ENCODE results near the gene FOXP1. TPM values are rescaled to one million over a fixed set of nuclear protein-coding genes. Genes with fewer than 3 reads are reported as not detected.

FOXP1 gene
- total and polyA plus RNA-seq, 2 experiments from 2014 or later = 76.8 to 99.8 TPM

DNA sequence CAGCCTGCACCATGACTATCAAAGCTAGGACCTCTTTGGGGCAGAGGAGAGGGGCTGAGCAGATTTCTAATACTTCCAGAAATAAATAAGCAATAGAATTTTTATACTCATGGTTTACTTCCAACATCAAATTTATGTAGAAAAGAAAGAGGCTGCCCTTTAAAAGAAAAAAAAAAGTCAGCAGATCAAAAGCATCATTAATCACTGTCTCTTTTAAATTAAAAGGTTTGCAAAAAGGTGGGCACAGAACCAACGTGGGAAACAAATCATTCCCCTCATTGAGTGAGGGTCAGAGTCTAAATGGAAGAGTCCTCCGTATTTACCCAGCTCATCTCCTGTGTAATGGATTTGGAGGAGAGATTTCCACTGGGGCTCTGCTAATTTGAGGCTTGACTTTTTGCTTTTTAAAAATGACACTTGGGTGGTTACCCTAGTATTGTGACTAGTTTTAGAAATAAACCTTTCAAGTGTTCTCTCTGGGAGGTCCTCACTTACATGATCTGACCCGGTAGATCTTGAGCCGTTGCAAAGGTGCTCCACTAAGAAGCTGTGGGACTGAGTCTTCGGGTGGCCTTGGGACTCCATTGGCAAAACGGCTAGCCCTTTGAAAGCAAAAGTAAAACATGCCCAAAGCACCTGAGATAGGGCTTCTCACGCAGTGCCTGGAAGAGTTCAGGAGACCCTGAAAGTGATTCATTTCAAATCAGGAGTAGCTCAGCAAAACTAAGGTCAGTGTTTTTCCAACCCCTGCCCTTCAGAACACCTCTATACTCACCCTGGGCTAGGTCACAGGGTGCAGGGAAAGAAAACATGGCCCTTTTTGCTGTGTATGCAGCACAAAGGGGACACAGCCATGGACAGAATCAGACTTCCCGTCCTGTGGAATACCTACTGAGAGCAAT, 320.9 kb downstream of the FOXP1 start:
- H3K9me3 ChIP-seq (ENCODE audit: low read depth) = no peaks in the 10 kb centered on the region
- H3K9me2 ChIP-seq (replicated peaks; ENCODE audit: insufficient read depth) = no peaks in the 10 kb centered on the region
- peak overlapping the region; percentile 60 for H3K4me2 ChIP-seq
- no peak overlapping the region for H2AFZ ChIP-seq
- peaks cover 69% of the 10 kb centered on the region for H3K79me2 ChIP-seq
- WGBS (ENCODE audit: low lambda C conversion rate, missing lambda C conversion rate) = 70% methylated on average over 8 of the region's 8 CpGs
- peak overlapping the region; percentile 65 for H3K27ac ChIP-seq
- no peak for TF ChIP-seq EZH2 (IDR thresholded peaks at IDR 0.05; ENCODE audit: borderline replicate concordance)
- no peak for DNase-seq (ENCODE audit: low spot score)
- no peaks in the 10 kb centered on the region for H3K36me3 ChIP-seq (replicated peaks; ENCODE audit: insufficient read depth, low read depth)
- no peaks in the 10 kb centered on the region for H4K20me1 ChIP-seq (ENCODE audit: insufficient read depth, poor library complexity, severe bottlenecking)
- H3K4me3 ChIP-seq = no peak overlapping the region
- no peaks in the 10 kb centered on the region for H3K27me3 ChIP-seq
- H3K4me1 ChIP-seq (ENCODE audit: insufficient read depth) = peaks cover 7% of the 10 kb centered on the region

DNA sequence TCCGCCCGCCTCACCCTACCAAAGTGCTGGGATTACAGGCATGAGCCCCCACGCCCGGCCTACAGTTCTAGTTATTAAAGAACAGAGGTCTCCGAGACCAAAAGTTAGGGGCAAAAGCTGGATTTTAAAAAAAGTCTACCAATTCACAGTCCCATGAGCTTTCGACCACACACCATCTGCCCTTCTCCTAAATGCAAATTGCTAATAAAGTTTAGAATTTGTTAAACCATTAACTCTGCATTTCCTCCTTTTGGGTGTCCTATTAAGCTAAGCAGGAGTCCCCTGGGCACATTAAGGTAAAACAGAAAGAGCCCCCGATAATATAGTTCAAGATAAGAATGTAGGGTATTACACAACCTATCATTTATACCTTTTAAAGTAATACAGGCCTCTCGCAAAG, 322.7 kb downstream of the FOXP1 start:
- no peak for DNase-seq (ENCODE audit: low spot score)
- WGBS (ENCODE audit: low lambda C conversion rate, missing lambda C conversion rate) = 91% methylated on average over 8 of the region's 8 CpGs
- no peak overlapping the region for H3K4me3 ChIP-seq
- H2AFZ ChIP-seq = no peak overlapping the region
- H3K27me3 ChIP-seq = no peaks in the 10 kb centered on the region
- no peaks in the 10 kb centered on the region for H3K9me2 ChIP-seq (replicated peaks; ENCODE audit: insufficient read depth)
- H3K9me3 ChIP-seq (ENCODE audit: low read depth) = no peaks in the 10 kb centered on the region
- no peaks in the 10 kb centered on the region for H4K20me1 ChIP-seq (ENCODE audit: insufficient read depth, poor library complexity, severe bottlenecking)
- no peak overlapping the region for H3K4me2 ChIP-seq
- no peak overlapping the region for H3K27ac ChIP-seq
- TF ChIP-seq, protein P1, sequence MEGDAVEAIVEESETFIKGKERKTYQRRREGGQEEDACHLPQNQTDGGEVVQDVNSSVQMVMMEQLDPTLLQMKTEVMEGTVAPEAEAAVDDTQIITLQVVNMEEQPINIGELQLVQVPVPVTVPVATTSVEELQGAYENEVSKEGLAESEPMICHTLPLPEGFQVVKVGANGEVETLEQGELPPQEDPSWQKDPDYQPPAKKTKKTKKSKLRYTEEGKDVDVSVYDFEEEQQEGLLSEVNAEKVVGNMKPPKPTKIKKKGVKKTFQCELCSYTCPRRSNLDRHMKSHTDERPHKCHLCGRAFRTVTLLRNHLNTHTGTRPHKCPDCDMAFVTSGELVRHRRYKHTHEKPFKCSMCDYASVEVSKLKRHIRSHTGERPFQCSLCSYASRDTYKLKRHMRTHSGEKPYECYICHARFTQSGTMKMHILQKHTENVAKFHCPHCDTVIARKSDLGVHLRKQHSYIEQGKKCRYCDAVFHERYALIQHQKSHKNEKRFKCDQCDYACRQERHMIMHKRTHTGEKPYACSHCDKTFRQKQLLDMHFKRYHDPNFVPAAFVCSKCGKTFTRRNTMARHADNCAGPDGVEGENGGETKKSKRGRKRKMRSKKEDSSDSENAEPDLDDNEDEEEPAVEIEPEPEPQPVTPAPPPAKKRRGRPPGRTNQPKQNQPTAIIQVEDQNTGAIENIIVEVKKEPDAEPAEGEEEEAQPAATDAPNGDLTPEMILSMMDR (IDR thresholded peaks at IDR 0.05; ENCODE audit: poor library complexity) = no peak
- no peak for TF ChIP-seq EZH2 (IDR thresholded peaks at IDR 0.05; ENCODE audit: borderline replicate concordance)
- TF ChIP-seq EZH2phosphoT487 (IDR thresholded peaks at IDR 0.05; ENCODE audit: low read depth, severe bottlenecking, unreplicated experiment) = no peak
- peaks cover 7% of the 10 kb centered on the region for H3K4me1 ChIP-seq (ENCODE audit: insufficient read depth)
- no peaks in the 10 kb centered on the region for H3K36me3 ChIP-seq (replicated peaks; ENCODE audit: insufficient read depth, low read depth)
- peaks cover 68% of the 10 kb centered on the region for H3K79me2 ChIP-seq

DNA sequence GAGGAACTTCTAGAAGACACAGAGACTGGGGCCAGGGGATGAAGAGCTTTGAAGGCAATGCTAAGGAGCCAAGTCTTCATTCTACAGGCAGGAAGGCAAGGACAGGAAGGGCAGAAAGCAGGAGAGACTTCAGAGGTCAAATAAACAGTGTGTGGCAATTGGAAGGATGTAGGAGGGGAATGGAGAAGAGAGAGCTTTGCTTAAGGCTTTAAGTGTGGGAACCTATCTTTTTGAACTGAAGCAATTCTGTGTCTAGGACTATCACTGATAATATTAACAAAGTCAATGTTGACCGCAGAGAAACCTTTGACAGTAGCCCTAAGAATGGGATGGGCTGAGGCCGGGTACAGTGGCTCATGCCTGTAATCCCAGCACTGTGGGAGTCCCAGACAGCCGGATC, 325.0 kb downstream of the FOXP1 start:
- 47% methylated on average over 3 of the region's 3 CpGs for WGBS (ENCODE audit: low lambda C conversion rate, missing lambda C conversion rate)

DNA sequence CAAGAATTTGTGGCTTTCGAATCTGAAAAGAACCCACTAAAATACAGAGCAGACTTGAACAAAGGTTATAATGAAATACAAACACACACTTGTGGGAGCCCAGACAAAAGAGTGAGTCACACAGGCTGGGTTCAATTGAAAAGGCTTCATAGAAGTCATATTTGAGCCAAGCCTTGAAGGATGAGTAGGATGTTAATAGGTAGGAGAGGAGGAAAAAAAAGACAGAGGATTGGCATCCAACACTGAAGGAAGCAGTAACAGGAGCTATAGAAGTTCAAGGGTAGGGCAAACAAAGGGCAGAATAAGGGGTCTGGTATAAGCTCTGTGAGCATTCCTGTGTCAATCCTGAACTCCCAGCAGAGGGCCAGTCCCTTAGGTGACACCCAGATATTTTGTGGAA, 325.4 kb downstream of the FOXP1 start:
- Histone ChIP-seq H3K9me2 (replicated peaks; ENCODE audit: insufficient read depth) (no peaks in the 10 kb centered on the region), H3K27ac (peak overlapping the region; percentile 91), H3K4me3 (no peak overlapping the region), H3K4me1 (ENCODE audit: insufficient read depth) (peaks cover 18% of the 10 kb centered on the region), H2AFZ (no peak overlapping the region), H3K79me2 (peaks cover 46% of the 10 kb centered on the region), H3K4me2 (no peak overlapping the region), H3K9me3 (ENCODE audit: low read depth) (no peaks in the 10 kb centered on the region), H4K20me1 (ENCODE audit: insufficient read depth, poor library complexity, severe bottlenecking) (no peaks in the 10 kb centered on the region), H3K27me3 (no peaks in the 10 kb centered on the region), H3K36me3 (replicated peaks; ENCODE audit: insufficient read depth, low read depth) (no peaks in the 10 kb centered on the region)
- TF ChIP-seq EZH2phosphoT487 (IDR thresholded peaks at IDR 0.05; ENCODE audit: low read depth, severe bottlenecking, unreplicated experiment) (no peak), EZH2 (IDR thresholded peaks at IDR 0.05; ENCODE audit: borderline replicate concordance) (no peak)
- TF ChIP-seq, protein P1 (IDR thresholded peaks at IDR 0.05; ENCODE audit: poor library complexity) = no peak
- DNase-seq (ENCODE audit: low spot score) = peak; percentile 53
- WGBS (ENCODE audit: low lambda C conversion rate, missing lambda C conversion rate) = 71% methylated on average over 1 of the region's 1 CpG

More for the DNA sequence above, 325.0 kb downstream of the FOXP1 start:
- Histone ChIP-seq H3K36me3 (replicated peaks; ENCODE audit: insufficient read depth, low read depth) (no peaks in the 10 kb centered on the region), H3K9me3 (ENCODE audit: low read depth) (no peaks in the 10 kb centered on the region), H3K27me3 (no peaks in the 10 kb centered on the region), H2AFZ (no peak overlapping the region), H3K4me1 (ENCODE audit: insufficient read depth) (peaks cover 18% of the 10 kb centered on the region), H4K20me1 (ENCODE audit: insufficient read depth, poor library complexity, severe bottlenecking) (no peaks in the 10 kb centered on the region), H3K4me2 (no peak overlapping the region), H3K27ac (peak overlapping the region; percentile 91), H3K4me3 (no peak overlapping the region), H3K79me2 (peaks cover 49% of the 10 kb centered on the region), H3K9me2 (replicated peaks; ENCODE audit: insufficient read depth) (no peaks in the 10 kb centered on the region)
- DNase-seq (ENCODE audit: low spot score) = no peak
- TF ChIP-seq EZH2 (IDR thresholded peaks at IDR 0.05; ENCODE audit: borderline replicate concordance) = no peak
- TF ChIP-seq EZH2phosphoT487 (IDR thresholded peaks at IDR 0.05; ENCODE audit: low read depth, severe bottlenecking, unreplicated experiment) = no peak
- TF ChIP-seq, protein P1 (IDR thresholded peaks at IDR 0.05; ENCODE audit: poor library complexity) = no peak
